GM23338 (cell line): ENCODE data around the gene CMPK1.

ENCODE experiments used
- CREB1 ChIP-seq: fragments of 250-450 bp; sonication (Bioruptor Pico); IDR thresholded peaks from 2 replicates; pipeline ENCODE4 v1.5.0; 2020; ENCODE audit warnings: low read depth, mild to moderate bottlenecking, moderate library complexity
- TF ChIP-seq, protein P1 (sequence below), 2 experiments: fragments of 200-600 bp in 1 of 2; sonication (generic) in 1 of 2; conservative IDR thresholded peaks; 2 replicates each; pipeline versions ENCODE4 v1.5.1 to v1.6.1; 2016 to 2017; ENCODE audit warnings: antibody characterized with exemption in 2 of 2, low read depth in 2 of 2, mild to moderate bottlenecking in 2 of 2, moderate library complexity in 1 of 2

DNA sequence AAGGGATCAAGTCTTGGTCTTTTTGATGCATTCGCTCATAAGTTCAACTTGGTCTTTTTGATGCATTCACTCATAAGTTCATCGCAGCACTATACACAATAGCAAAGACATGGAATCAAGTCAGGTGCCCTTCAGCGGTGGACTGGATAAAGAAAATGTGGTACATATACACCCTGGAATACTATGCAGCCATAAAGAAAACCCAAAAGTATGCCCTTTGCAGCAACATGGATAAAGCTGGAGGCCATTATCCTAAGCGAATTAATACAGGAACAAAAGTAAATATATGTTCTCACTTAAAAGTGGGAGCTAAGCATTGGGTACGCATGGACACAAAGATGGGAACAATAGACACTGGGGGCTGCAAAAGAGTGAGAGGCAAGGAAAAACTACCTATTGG, 52.7 kb downstream of the CMPK1 start:
- no peak for TF ChIP-seq CREB1 (CRISPR knock-in tag)
- TF ChIP-seq, protein P1, sequence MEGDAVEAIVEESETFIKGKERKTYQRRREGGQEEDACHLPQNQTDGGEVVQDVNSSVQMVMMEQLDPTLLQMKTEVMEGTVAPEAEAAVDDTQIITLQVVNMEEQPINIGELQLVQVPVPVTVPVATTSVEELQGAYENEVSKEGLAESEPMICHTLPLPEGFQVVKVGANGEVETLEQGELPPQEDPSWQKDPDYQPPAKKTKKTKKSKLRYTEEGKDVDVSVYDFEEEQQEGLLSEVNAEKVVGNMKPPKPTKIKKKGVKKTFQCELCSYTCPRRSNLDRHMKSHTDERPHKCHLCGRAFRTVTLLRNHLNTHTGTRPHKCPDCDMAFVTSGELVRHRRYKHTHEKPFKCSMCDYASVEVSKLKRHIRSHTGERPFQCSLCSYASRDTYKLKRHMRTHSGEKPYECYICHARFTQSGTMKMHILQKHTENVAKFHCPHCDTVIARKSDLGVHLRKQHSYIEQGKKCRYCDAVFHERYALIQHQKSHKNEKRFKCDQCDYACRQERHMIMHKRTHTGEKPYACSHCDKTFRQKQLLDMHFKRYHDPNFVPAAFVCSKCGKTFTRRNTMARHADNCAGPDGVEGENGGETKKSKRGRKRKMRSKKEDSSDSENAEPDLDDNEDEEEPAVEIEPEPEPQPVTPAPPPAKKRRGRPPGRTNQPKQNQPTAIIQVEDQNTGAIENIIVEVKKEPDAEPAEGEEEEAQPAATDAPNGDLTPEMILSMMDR (conservative IDR thresholded peaks at IDR 0.05; ENCODE audit: low read depth in 2 of 2) = no peak
